SK-N-SH (cell line): ENCODE data around the gene PGF. TPM values are rescaled to one million over a fixed set of nuclear protein-coding genes. Genes with fewer than 3 reads are reported as not detected.

Source experiments
- CTCF ChIA-PET: fragments of 300-600, 350-600 bp; formaldehyde crosslinking; extraction: SDS; loops from one replicate; lab custom pipeline; 2021; lab: Yijun Ruan, JAX
- POLR2A ChIA-PET: fragments of 350-600 bp; sonication (Branson Sonifier 250); formaldehyde crosslinking; extraction: SDS; loops from one replicate; lab custom pipeline; 2020; ENCODE audit warnings: antibody characterized with exemption, inconsistent platforms; lab: Yijun Ruan, JAX
- DNase-seq: peaks from one replicate; pipeline ENCODE4 v3.0.0; 2012
- H2AFZ ChIP-seq: fragments of 200-600 bp; sonication (generic); 2 replicates; pipeline ENCODE4 v1.8.1; 2016; ENCODE audit warnings: antibody characterized with exemption, mild to moderate bottlenecking, low read depth
- H3F3A ChIP-seq: fragments of 200-600 bp; sonication (generic); replicated peaks from 2 replicates; pipeline ENCODE3; 2016; ENCODE audit warnings: antibody characterized with exemption, mild to moderate bottlenecking; ENCODE audit not compliant: insufficient read depth
- H3K27ac ChIP-seq, 2 experiments: fragments of 200-500 bp in 1 of 2; fragments of 200-600 bp in 1 of 2; sonication (Bioruptor generic) in 1 of 2; sonication (generic), shearing (Covaris generic) in 1 of 2; 2 replicates each; pipeline versions ENCODE4 v1.5.1 to v1.6.1; 2014 to 2016; ENCODE audit warnings: low read depth in 2 of 2, inconsistent platforms in 1 of 2, low read length in 1 of 2, mild to moderate bottlenecking in 1 of 2, mixed read lengths in 1 of 2
- H3K27me3 ChIP-seq: fragments of 200-600 bp; sonication (generic), shearing (Covaris generic); 2 replicates; pipeline ENCODE4 v1.6.1; 2016; ENCODE audit warnings: mixed run types; ENCODE audit not compliant: insufficient read depth
- H3K36me3 ChIP-seq, 2 experiments: fragments of 200-500 bp in 1 of 2; fragments of 200-600 bp in 1 of 2; sonication (Bioruptor generic) in 1 of 2; sonication (generic) in 1 of 2; replicated peaks in 1 of 2; 2 replicates each; pipeline versions ENCODE3 to v1.5.1; 2014 to 2016; ENCODE audit warnings: low read length in 1 of 2, mild to moderate bottlenecking in 1 of 2; ENCODE audit not compliant: insufficient read depth in 2 of 2, control insufficient read depth in 1 of 2
- H3K4me1 ChIP-seq, 2 experiments: fragments of 200-500 bp in 1 of 2; fragments of 200-600 bp in 1 of 2; sonication (Bioruptor generic) in 1 of 2; sonication (generic), shearing (Covaris generic) in 1 of 2; 2 replicates each; pipeline versions ENCODE4 v1.5.1 to v1.6.1; 2014 to 2016; ENCODE audit warnings: low read depth in 1 of 2, low read length in 1 of 2, mixed run types in 1 of 2; ENCODE audit not compliant: insufficient read depth in 2 of 2, control insufficient read depth in 1 of 2
- H3K4me2 ChIP-seq: fragments of 200-600 bp; sonication (generic), shearing (Covaris generic); 2 replicates; pipeline ENCODE4 v1.6.1; 2017; ENCODE audit warnings: mixed run types
- H3K4me3 ChIP-seq, 2 experiments: fragments of 200-500 bp in 1 of 2; fragments of 200-600 bp in 1 of 2; sonication (Bioruptor generic) in 1 of 2; sonication (generic), shearing (Covaris generic) in 1 of 2; 2 replicates each; pipeline versions ENCODE4 v1.5.1 to v1.8.1; 2014 to 2016; ENCODE audit warnings: low read depth in 2 of 2, inconsistent platforms in 1 of 2, low read length in 1 of 2, mild to moderate bottlenecking in 1 of 2, mixed read lengths in 1 of 2, moderate library complexity in 1 of 2
- H3K79me2 ChIP-seq: fragments of 200-600 bp; sonication (generic); 2 replicates; pipeline ENCODE4 v1.8.1; 2017; ENCODE audit warnings: mild to moderate bottlenecking; ENCODE audit not compliant: insufficient read depth
- H3K9ac ChIP-seq: fragments of 200-600 bp; sonication (generic); 2 replicates; pipeline ENCODE4 v1.6.1; 2017; ENCODE audit warnings: mixed run types
- H3K9me2 ChIP-seq: fragments of 200-600 bp; sonication (generic); 2 replicates; pipeline ENCODE4 v1.6.1; 2017; ENCODE audit warnings: mixed run types
- H3K9me3 ChIP-seq: fragments of 200-600 bp; sonication (generic); 2 replicates; pipeline ENCODE4 v1.6.1; 2017; ENCODE audit warnings: mixed run types, mild to moderate bottlenecking, moderate library complexity
- H4K20me1 ChIP-seq: fragments of 200-600 bp; sonication (generic); 2 replicates; pipeline ENCODE4 v1.6.1; 2017; ENCODE audit warnings: mild to moderate bottlenecking, mixed run types; ENCODE audit not compliant: insufficient read depth
- CHD2 ChIP-seq: fragments of 150-350 bp; IDR thresholded peaks from 2 replicates; pipeline ENCODE4 v1.6.1; 2018; ENCODE audit warnings: low read length; ENCODE audit not compliant: partially characterized antibody
- CTCF ChIP-seq: fragments of 200-600 bp; sonication (generic); IDR thresholded peaks from 2 replicates; pipeline ENCODE4 v1.6.1; 2017; ENCODE audit warnings: antibody characterized with exemption, mild to moderate bottlenecking, moderate library complexity
- ELF1 ChIP-seq: IDR thresholded peaks from 2 replicates; pipeline ENCODE4 v1.4.0; 2012
- EP300 ChIP-seq, 2 experiments: IDR thresholded peaks; 2 replicates each; pipeline versions ENCODE4 v1.4.0 to v1.6.1; 2012; ENCODE audit warnings: borderline replicate concordance in 1 of 2, low read depth in 1 of 2, low read length in 1 of 2
- GATA2 ChIP-seq: sonication (generic); formaldehyde crosslinking; IDR thresholded peaks from 2 replicates; pipeline ENCODE4 v1.5.0; 2020; ENCODE audit warnings: mild to moderate bottlenecking, missing genetic modification reagents
- JUND ChIP-seq: IDR thresholded peaks from 2 replicates; pipeline ENCODE4 v1.4.0; 2012
- RCOR1 ChIP-seq: fragments of 150-350 bp; IDR thresholded peaks from 2 replicates; pipeline ENCODE4 v1.6.1; 2017; ENCODE audit warnings: antibody characterized with exemption, low read length
- RXRA ChIP-seq: IDR thresholded peaks from 2 replicates; pipeline ENCODE4 v1.4.0; 2012; ENCODE audit warnings: low read depth, mild to moderate bottlenecking, borderline replicate concordance
- SIN3A ChIP-seq: IDR thresholded peaks from 2 replicates; pipeline ENCODE4 v1.6.1; 2012; ENCODE audit warnings: low read depth, mild to moderate bottlenecking, low read length, moderate library complexity, borderline replicate concordance
- TCF12 ChIP-seq: IDR thresholded peaks from 2 replicates; pipeline ENCODE4 v1.4.0; 2012
- TEAD4 ChIP-seq: IDR thresholded peaks from 2 replicates; pipeline ENCODE4 v1.4.0; 2012; ENCODE audit warnings: mild to moderate bottlenecking, borderline replicate concordance; ENCODE audit not compliant: insufficient read depth
- USF1 ChIP-seq: IDR thresholded peaks from 2 replicates; pipeline ENCODE4 v1.4.0; 2012; ENCODE audit warnings: low read depth, borderline replicate concordance
- USF2 ChIP-seq: fragments of 150-350 bp; IDR thresholded peaks from 2 replicates; pipeline ENCODE4 v1.6.1; 2017; ENCODE audit warnings: antibody characterized with exemption, low read length, low read depth, borderline replicate concordance
- YY1 ChIP-seq: IDR thresholded peaks from 2 replicates; pipeline ENCODE4 v1.4.0; 2012; ENCODE audit warnings: low read depth, mild to moderate bottlenecking
- ZBTB33 ChIP-seq: IDR thresholded peaks from 2 replicates; pipeline ENCODE4 v1.4.0; 2012; ENCODE audit warnings: low read depth, borderline replicate concordance
- WGBS: methylation state at CpG from one replicate; pipeline ENCODE4 v1.1.6; 2017; ENCODE audit warnings: low lambda C conversion rate; 5-methylcytosine and 5-hydroxymethylcytosine counted together
- polyA plus RNA-seq, 3 experiments: library from polyadenylated mRNA; depleted of rRNA; stranded (reverse); fragments of >200 nt; gene quantifications; 2 replicates each; pipeline ENCODE4 v1.2.3, GENCODE V29; 2012
- TF ChIP-seq, protein P1 (sequence below): IDR thresholded peaks from 2 replicates; pipeline ENCODE4 v1.6.1; 2012; ENCODE audit warnings: mild to moderate bottlenecking, low read depth, low read length, moderate library complexity
- TF ChIP-seq, protein P2 (sequence below): fragments of 150-350 bp; IDR thresholded peaks from 2 replicates; pipeline ENCODE4 v1.6.1; 2016; ENCODE audit warnings: mild to moderate bottlenecking, low read depth, low read length

PGF gene
- polyA plus RNA-seq, 1 of the 3 experiments (the other 2 are of a cell fraction), result 4.4 TPM

DNA sequence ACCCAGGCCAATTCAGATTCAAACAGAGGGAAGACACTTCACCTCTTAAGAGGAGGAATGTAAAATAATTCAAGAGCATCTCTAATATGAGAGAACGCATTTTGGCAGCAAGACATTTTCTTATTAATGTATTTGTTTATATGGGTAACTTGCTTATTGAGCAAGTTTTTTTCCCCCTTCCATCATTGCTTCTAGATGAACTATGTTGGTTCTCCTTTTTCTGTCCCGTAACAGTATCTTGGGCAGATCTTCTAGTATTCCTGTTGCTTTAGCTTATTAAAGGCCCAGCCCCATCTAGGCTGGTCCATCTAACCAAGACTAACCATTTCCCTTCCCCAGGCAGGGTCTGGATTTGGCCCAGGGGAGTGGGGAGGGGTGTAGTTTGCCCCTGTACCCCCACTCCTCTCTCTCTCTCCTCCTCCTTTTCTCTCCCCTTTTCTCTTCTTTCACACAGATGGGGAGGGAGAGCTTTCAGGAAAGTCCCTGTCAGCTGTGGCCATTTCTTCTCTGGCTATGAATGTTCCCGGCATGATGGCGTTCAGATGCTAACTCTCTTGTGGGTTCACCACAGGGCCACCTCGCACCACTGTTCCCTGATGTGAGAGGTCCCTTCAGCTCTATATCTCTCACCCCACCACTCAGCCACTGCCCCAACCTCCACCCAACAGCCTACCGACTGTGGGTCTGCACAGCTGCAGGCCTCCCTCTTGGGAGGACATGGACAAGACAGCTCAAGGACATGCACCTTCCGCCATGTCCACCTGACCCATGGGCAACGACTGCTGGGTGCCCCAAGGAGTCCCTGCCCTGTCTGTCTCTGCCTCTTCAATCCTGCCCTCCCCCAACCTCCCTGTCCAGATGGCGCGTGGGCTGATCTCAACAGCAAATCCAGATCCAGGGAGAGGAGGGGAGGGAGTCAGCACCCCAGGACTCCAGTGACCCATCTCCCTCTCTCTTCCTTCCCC lies 16.6 kb downstream of the PGF start:
- Histone ChIP-seq H3K9me3 (no peaks in the 10 kb centered on the region), H3K4me3 (no peak overlapping the region), H3K4me2 (no peak overlapping the region), H4K20me1 (no peaks in the 10 kb centered on the region), H3K36me3 (no peaks in the 10 kb centered on the region), H2AFZ (no peak overlapping the region), H3K27me3 (no peaks in the 10 kb centered on the region), H3K9ac (no peak overlapping the region), H3K4me1 (peaks cover 8 to 18% of the 10 kb centered on the region in 2 experiments; a peak in 3 of 4 replicates), H3K27ac (no peak overlapping the region), H3K9me2 (no peaks in the 10 kb centered on the region), H3K79me2 (no peaks in the 10 kb centered on the region), H3F3A (peaks cover 6% of the 10 kb centered on the region)
- TF ChIP-seq CHD2, result no peak
- no peak for TF ChIP-seq TCF12
- no peak for TF ChIP-seq JUND
- no peak for TF ChIP-seq ZBTB33
- no peak for TF ChIP-seq SIN3A
- no peak for TF ChIP-seq USF1
- no peak for TF ChIP-seq YY1
- TF ChIP-seq CTCF, result no peak
- TF ChIP-seq RXRA, result no peak
- TF ChIP-seq EP300 (IDR thresholded peaks at IDR 0.05; ENCODE audit: borderline replicate concordance in 1 of 2, low read depth in 1 of 2, low read length in 1 of 2), result no peak
- TF ChIP-seq, protein P1, sequence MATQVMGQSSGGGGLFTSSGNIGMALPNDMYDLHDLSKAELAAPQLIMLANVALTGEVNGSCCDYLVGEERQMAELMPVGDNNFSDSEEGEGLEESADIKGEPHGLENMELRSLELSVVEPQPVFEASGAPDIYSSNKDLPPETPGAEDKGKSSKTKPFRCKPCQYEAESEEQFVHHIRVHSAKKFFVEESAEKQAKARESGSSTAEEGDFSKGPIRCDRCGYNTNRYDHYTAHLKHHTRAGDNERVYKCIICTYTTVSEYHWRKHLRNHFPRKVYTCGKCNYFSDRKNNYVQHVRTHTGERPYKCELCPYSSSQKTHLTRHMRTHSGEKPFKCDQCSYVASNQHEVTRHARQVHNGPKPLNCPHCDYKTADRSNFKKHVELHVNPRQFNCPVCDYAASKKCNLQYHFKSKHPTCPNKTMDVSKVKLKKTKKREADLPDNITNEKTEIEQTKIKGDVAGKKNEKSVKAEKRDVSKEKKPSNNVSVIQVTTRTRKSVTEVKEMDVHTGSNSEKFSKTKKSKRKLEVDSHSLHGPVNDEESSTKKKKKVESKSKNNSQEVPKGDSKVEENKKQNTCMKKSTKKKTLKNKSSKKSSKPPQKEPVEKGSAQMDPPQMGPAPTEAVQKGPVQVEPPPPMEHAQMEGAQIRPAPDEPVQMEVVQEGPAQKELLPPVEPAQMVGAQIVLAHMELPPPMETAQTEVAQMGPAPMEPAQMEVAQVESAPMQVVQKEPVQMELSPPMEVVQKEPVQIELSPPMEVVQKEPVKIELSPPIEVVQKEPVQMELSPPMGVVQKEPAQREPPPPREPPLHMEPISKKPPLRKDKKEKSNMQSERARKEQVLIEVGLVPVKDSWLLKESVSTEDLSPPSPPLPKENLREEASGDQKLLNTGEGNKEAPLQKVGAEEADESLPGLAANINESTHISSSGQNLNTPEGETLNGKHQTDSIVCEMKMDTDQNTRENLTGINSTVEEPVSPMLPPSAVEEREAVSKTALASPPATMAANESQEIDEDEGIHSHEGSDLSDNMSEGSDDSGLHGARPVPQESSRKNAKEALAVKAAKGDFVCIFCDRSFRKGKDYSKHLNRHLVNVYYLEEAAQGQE, result no peak
- no peak for TF ChIP-seq GATA2 (CRISPR knock-in tag)
- no peak for TF ChIP-seq TEAD4
- no peak for TF ChIP-seq USF2
- TF ChIP-seq, protein P2, sequence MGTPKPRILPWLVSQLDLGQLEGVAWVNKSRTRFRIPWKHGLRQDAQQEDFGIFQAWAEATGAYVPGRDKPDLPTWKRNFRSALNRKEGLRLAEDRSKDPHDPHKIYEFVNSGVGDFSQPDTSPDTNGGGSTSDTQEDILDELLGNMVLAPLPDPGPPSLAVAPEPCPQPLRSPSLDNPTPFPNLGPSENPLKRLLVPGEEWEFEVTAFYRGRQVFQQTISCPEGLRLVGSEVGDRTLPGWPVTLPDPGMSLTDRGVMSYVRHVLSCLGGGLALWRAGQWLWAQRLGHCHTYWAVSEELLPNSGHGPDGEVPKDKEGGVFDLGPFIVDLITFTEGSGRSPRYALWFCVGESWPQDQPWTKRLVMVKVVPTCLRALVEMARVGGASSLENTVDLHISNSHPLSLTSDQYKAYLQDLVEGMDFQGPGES, result no peak
- TF ChIP-seq RCOR1, result no peak
- TF ChIP-seq ELF1, result no peak
- no peak for DNase-seq
- CTCF ChIA-PET, result interaction anchor here (1.3 to 18.5 kb wide), 5 partner anchors 8 to 150 kb away, joined by 4 to 290 read pairs (median 6); partner anchors contain the start of gene RPS6KL1
- POLR2A ChIA-PET, result interaction anchor here (1.4 kb wide), 2 partner anchors 15 to 16 kb away, joined by 4 read pairs; partner anchors contain the start of gene RPS6KL1
- WGBS, result 91% methylated on average over 10 of the region's 10 CpGs
